ENCODE measurements around the gene PNMT. TPM values are rescaled to one million over a fixed set of nuclear protein-coding genes. Genes with fewer than 3 reads are reported as not detected.

The PNMT gene
- total and polyA plus RNA-seq, 2 of the 13 experiments (the other 11 are each of a cell fraction or from before 2014, with no cell fraction given): 0.25 TPM; not detected in 1

DNA sequence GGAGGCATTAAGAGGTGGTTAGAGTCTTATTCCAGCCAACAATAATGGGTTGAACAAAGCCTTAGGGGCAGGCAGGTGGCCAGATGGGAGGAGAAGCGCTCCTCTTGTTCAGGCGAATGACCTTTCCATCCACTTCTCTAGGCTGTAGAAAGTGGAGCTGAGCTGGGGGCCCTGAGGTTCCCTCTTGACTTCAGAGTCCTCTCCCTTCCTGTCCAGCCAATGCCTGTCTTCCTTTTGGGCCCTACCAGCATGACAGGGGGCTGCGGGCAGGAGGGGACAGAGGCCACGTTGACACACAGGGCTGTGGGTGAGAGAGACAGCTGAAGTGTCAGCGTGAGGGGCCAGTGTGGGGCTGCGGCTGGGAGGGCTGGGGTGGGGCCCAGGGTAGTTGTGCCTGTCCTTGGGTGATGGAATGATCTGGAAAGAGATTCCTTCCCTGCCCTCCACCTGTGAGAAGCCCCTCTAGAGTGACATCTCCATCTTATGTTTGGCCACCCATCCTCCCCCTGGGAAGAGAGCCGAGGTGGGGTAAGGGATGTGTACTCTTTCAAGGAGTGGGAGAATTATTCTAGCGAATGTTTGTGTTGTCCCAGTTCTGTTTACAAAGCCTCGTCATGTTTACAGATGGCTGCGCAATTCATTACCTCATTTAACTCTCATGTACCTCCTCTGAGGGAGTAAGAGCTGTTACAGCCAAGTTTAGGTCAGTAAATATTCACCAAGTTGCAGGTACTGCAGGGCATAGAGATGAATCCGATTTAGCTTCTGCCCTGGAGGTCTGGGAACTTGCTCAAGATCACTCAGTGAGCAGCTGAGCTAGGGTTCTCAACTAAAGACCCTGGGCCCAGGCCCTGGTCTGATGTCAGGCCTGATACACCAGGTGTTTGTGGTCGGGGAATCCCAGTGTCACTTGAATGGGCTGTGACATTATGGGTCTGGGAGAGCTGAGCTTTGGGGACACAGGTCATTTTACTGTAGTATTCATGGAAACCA lies 34.9 kb downstream of the PNMT start (continued):
- TF ChIP-seq, protein P1, sequence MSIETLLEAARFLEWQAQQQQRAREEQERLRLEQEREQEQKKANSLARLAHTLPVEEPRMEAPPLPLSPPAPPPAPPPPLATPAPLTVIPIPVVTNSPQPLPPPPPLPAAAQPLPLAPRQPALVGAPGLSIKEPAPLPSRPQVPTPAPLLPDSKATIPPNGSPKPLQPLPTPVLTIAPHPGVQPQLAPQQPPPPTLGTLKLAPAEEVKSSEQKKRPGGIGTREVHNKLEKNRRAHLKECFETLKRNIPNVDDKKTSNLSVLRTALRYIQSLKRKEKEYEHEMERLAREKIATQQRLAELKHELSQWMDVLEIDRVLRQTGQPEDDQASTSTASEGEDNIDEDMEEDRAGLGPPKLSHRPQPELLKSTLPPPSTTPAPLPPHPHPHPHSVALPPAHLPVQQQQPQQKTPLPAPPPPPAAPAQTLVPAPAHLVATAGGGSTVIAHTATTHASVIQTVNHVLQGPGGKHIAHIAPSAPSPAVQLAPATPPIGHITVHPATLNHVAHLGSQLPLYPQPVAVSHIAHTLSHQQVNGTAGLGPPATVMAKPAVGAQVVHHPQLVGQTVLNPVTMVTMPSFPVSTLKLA (IDR thresholded peaks at IDR 0.05): peak; percentile 49; the same call in 1 of the 2 replicates
- TF ChIP-seq HNRNPLL (IDR thresholded peaks at IDR 0.05; ENCODE audit: low read depth, low read length, poor library complexity, severe bottlenecking): no peak
- TF ChIP-seq SIN3A (IDR thresholded peaks at IDR 0.05; ENCODE audit: borderline replicate concordance, low read depth, low read length): peak; percentile 90
- TF ChIP-seq EED (CRISPR knock-in tag; IDR thresholded peaks at IDR 0.05): no peak
- no peak for TF ChIP-seq ZFP82 (CRISPR knock-in tag; IDR thresholded peaks at IDR 0.05; ENCODE audit: borderline replicate concordance)
- no peak for TF ChIP-seq ZFAT (CRISPR knock-in tag; conservative IDR thresholded peaks at IDR 0.05)
- TF ChIP-seq ERF (CRISPR knock-in tag; IDR thresholded peaks at IDR 0.05): peak; percentile 59; the same call in 1 of the 2 replicates
- TF ChIP-seq PHF8 (CRISPR knock-in tag; IDR thresholded peaks at IDR 0.05): 0 out of 2 replicates have a peak, but pooled peaks have one; percentile 13
- no peak for TF ChIP-seq TBP (CRISPR knock-in tag; IDR thresholded peaks at IDR 0.05)
- TF ChIP-seq ZNF329 (CRISPR knock-in tag; IDR thresholded peaks at IDR 0.05; ENCODE audit: low read depth): no peak
- TF ChIP-seq ZSCAN29 (CRISPR knock-in tag; conservative IDR thresholded peaks at IDR 0.05): peak; percentile 88
- TF ChIP-seq, protein P2, sequence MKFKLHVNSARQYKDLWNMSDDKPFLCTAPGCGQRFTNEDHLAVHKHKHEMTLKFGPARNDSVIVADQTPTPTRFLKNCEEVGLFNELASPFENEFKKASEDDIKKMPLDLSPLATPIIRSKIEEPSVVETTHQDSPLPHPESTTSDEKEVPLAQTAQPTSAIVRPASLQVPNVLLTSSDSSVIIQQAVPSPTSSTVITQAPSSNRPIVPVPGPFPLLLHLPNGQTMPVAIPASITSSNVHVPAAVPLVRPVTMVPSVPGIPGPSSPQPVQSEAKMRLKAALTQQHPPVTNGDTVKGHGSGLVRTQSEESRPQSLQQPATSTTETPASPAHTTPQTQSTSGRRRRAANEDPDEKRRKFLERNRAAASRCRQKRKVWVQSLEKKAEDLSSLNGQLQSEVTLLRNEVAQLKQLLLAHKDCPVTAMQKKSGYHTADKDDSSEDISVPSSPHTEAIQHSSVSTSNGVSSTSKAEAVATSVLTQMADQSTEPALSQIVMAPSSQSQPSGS (CRISPR knock-in tag; IDR thresholded peaks at IDR 0.05): peak; percentile 79; the same call in 1 of the 2 replicates
- TF ChIP-seq ZMYM2 (CRISPR knock-in tag; IDR thresholded peaks at IDR 0.05): no peak
- no peak for TF ChIP-seq ZNF850 (CRISPR knock-in tag; conservative IDR thresholded peaks at IDR 0.05)
- no peak for TF ChIP-seq KLF13 (CRISPR knock-in tag; IDR thresholded peaks at IDR 0.05)
- 0 out of 2 replicates have a peak, but pooled peaks have one; percentile 42 for TF ChIP-seq WIZ (CRISPR knock-in tag; IDR thresholded peaks at IDR 0.05)
- TF ChIP-seq ZSCAN31 (CRISPR knock-in tag; IDR thresholded peaks at IDR 0.05; ENCODE audit: low read depth): no peak
- TF ChIP-seq DBP (CRISPR knock-in tag; IDR thresholded peaks at IDR 0.05; ENCODE audit: not compliant biosample characterization): no peak
- TF ChIP-seq, protein P3, sequence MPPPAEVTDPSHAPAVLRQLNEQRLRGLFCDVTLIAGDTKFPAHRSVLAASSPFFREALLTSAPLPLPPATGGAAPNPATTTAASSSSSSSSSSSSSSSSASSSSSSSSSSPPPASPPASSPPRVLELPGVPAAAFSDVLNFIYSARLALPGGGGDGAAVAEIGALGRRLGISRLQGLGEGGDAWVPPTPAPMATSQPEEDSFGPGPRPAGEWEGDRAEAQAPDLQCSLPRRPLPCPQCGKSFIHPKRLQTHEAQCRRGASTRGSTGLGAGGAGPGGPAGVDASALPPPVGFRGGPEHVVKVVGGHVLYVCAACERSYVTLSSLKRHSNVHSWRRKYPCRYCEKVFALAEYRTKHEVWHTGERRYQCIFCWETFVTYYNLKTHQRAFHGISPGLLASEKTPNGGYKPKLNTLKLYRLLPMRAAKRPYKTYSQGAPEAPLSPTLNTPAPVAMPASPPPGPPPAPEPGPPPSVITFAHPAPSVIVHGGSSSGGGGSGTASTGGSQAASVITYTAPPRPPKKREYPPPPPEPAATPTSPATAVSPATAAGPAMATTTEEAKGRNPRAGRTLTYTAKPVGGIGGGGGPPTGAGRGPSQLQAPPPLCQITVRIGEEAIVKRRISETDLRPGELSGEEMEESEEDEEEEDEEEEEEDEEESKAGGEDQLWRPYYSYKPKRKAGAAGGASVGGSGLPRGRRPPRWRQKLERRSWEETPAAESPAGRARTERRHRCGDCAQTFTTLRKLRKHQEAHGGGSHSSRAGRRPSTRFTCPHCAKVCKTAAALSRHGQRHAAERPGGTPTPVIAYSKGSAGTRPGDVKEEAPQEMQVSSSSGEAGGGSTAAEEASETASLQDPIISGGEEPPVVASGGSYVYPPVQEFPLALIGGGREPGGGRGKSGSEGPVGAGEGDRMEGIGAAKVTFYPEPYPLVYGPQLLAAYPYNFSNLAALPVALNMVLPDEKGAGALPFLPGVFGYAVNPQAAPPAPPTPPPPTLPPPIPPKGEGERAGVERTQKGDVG (CRISPR knock-in tag; IDR thresholded peaks at IDR 0.05; ENCODE audit: borderline replicate concordance): no peak
- peak; percentile 68; the same call in 1 of the 2 replicates for TF ChIP-seq MIXL1 (CRISPR knock-in tag; IDR thresholded peaks at IDR 0.05)
- no peak for TF ChIP-seq ZNF75D (CRISPR knock-in tag; IDR thresholded peaks at IDR 0.05; ENCODE audit: borderline replicate concordance)
- TF ChIP-seq ATF7 (IDR thresholded peaks at IDR 0.05): peak; percentile 86
- peak; percentile 71; the same call in 1 of the 2 replicates for TF ChIP-seq ATF7 (CRISPR knock-in tag; IDR thresholded peaks at IDR 0.05)
